Natural killer cell (primary cell): Measurements from ENCODE around the gene AHDC1. TPM values are rescaled to one million over a fixed set of nuclear protein-coding genes. Genes with fewer than 3 reads are reported as not detected.
A peak's percentile ranks its signal among the peaks of the same experiment; 100 is the strongest.

Source experiments
- ATAC-seq, 3 donors: fragments of 150-1000 bp in 2 of 3; fragments of 200-7000 bp in 1 of 3; cut with Tn5 transposase; 1 replicate in 1 of 3; 2 replicates in 2 of 3; pipeline ENCODE4 v1.10.0; 2021; ENCODE audit warnings: mild to moderate bottlenecking in 2 of 3, moderate library complexity in 2 of 3
- DNase-seq, 2 donors: peaks; one replicate each; pipeline versions ENCODE4 v3.0.0 to v3.0.0-alpha.2; 2013 to 2021; ENCODE audit warnings: mixed read lengths in 1 of 2
- H3K27ac ChIP-seq: one replicate; pipeline ENCODE4 v1.5.1; 2013; ENCODE audit warnings: mild to moderate bottlenecking, low read length
- H3K27me3 ChIP-seq: one replicate; pipeline ENCODE4 v1.6.1; 2013; ENCODE audit warnings: low read length; ENCODE audit not compliant: control insufficient read depth, insufficient read depth
- H3K36me3 ChIP-seq: one replicate; pipeline ENCODE4 v1.6.1; 2013; ENCODE audit warnings: low read length; ENCODE audit not compliant: control insufficient read depth, insufficient read depth
- H3K4me1 ChIP-seq: one replicate; pipeline ENCODE4 v1.6.1; 2013; ENCODE audit warnings: low read length; ENCODE audit not compliant: control insufficient read depth, insufficient read depth
- H3K4me3 ChIP-seq: one replicate; pipeline ENCODE4 v1.5.1; 2013; ENCODE audit warnings: low read length
- H3K9me3 ChIP-seq: one replicate; pipeline ENCODE4 v1.6.1; 2013; ENCODE audit warnings: low read length; ENCODE audit not compliant: control insufficient read depth, insufficient read depth
- H3K27ac Mint-ChIP-seq, 2 donors: one replicate each; pipeline ENCODE4 v1.8.0; 2022; ENCODE audit warnings: mild to moderate bottlenecking in 2 of 2, mixed read lengths in 2 of 2, moderate library complexity in 1 of 2
- H3K27me3 Mint-ChIP-seq, 2 donors: one replicate each; pipeline ENCODE4 v1.8.0; 2022; ENCODE audit warnings: low read depth in 2 of 2, mixed read lengths in 2 of 2
- H3K36me3 Mint-ChIP-seq: one replicate; pipeline ENCODE4 v1.8.0; 2022; ENCODE audit warnings: mixed read lengths
- H3K4me1 Mint-ChIP-seq, 2 donors: one replicate each; pipeline ENCODE4 v1.8.0; 2022; ENCODE audit warnings: mixed read lengths in 2 of 2
- H3K4me3 Mint-ChIP-seq: one replicate; pipeline ENCODE4 v1.8.0; 2022; ENCODE audit warnings: mild to moderate bottlenecking, moderate library complexity, mixed read lengths
- H3K9me3 Mint-ChIP-seq, 2 donors: one replicate each; pipeline ENCODE4 v1.8.0; 2022; ENCODE audit warnings: mixed read lengths in 2 of 2
- WGBS: methylation state at CpG from one replicate; pipeline ENCODE4 v1.1.7; 2013; ENCODE audit warnings: missing lambda C conversion rate; ENCODE audit not compliant: insufficient coverage; 5-methylcytosine and 5-hydroxymethylcytosine counted together
- intact Hi-C: fragments of 100-400 bp; cut with micrococcal nuclease; formaldehyde crosslinking; loops from one replicate; pipeline ENCODE4 v1.14.2; 2022
- total RNA-seq, 4 donors: library from RNA; stranded (reverse); fragments of 120-200 nt in 1 of 4; gene quantifications; one replicate each; pipeline versions ENCODE4 v1.2.3 to v1.2.4, GENCODE V29; 2013 to 2022
- TF ChIP-seq, protein P1 (sequence below): fragments of 200-600 bp; IDR thresholded peaks from one replicate; pipeline ENCODE4 v1.8.0; 2022; ENCODE audit warnings: antibody characterized with exemption

AHDC1 gene
- total RNA-seq, 3 donors from 2014 or later (not counting 1 experiment from before 2014, with no cell fraction given), result 39.6 to 67.0 (median 47.0) TPM

DNA sequence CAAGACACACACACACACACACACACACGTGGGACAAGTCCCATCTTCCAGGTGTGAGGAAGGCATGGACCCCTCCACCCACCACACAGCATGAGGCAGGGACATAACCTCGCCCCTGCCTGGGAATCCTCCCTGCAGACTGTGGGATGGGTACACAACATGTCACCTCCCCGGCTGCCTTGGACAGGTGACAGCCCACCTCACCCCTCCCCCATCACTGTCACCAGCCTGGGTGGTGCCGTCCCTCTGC, 40.7 kb downstream of the AHDC1 start:
- DNase-seq (no peak), ATAC-seq (no peak)
- Mint-ChIP-seq H3K27ac (peak overlapping the region in 1 of 2 donors; percentile 80), H3K36me3 (no peaks in the 10 kb centered on the region), H3K4me3 (no peak overlapping the region), H3K4me1 (peaks cover 64 to 68% of the 10 kb centered on the region in 2 donors), H3K27me3 (no peaks in the 10 kb centered on the region), H3K9me3 (no peaks in the 10 kb centered on the region)
- WGBS, result 48% methylated on average over 4 of the region's 4 CpGs
- no peak overlapping the region for H3K4me3 ChIP-seq
- intact Hi-C loops, result no loop called here
- TF ChIP-seq, protein P1, sequence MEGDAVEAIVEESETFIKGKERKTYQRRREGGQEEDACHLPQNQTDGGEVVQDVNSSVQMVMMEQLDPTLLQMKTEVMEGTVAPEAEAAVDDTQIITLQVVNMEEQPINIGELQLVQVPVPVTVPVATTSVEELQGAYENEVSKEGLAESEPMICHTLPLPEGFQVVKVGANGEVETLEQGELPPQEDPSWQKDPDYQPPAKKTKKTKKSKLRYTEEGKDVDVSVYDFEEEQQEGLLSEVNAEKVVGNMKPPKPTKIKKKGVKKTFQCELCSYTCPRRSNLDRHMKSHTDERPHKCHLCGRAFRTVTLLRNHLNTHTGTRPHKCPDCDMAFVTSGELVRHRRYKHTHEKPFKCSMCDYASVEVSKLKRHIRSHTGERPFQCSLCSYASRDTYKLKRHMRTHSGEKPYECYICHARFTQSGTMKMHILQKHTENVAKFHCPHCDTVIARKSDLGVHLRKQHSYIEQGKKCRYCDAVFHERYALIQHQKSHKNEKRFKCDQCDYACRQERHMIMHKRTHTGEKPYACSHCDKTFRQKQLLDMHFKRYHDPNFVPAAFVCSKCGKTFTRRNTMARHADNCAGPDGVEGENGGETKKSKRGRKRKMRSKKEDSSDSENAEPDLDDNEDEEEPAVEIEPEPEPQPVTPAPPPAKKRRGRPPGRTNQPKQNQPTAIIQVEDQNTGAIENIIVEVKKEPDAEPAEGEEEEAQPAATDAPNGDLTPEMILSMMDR, result no peak
- H3K9me3 ChIP-seq, result no peaks in the 10 kb centered on the region
- no peaks in the 10 kb centered on the region for H3K27me3 ChIP-seq
- H3K36me3 ChIP-seq, result peaks cover 2% of the 10 kb centered on the region
- H3K27ac ChIP-seq, result no peak overlapping the region
- peaks cover 50% of the 10 kb centered on the region for H3K4me1 ChIP-seq

DNA sequence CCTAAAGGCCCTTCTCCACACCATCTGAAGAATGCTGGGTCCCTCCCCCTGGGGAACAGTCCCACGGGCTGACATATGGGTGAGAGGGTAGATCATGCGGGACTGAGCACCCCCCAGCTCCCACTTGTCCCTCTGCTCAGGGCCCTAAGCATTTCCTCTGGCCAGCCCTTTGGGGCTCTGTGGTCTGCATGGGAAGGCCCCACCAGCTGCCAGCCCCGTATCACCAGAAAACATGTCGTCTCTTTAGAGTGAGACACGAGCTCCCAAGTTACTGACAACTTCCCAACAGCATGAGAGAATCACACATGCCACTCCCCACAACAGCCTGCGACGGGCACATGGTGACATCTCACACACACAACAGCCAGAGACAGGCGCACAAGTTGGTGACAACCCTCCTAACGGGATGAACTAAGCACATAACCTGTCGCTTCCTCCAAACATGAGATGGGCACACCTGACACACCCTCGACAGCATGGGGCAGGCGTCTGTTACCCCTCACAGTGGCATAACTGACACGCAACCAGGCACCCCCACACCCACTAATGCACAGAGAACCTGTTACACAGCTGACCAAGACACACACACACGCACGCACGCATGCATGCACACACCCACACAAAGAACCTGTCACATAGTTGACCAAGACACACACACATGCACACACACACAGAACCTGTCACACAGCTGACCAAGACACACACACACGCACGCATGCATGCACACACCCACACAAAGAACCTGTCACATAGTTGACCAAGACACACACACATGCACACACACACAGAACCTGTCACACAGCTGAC, 41.2 kb downstream of the AHDC1 start:
- WGBS, result 64% methylated on average over 17 of the region's 18 CpGs
- Histone ChIP-seq H3K4me1 (peaks cover 47% of the 10 kb centered on the region), H3K27me3 (no peaks in the 10 kb centered on the region), H3K27ac (no peak overlapping the region), H3K4me3 (no peak overlapping the region), H3K9me3 (no peaks in the 10 kb centered on the region), H3K36me3 (peaks cover 7% of the 10 kb centered on the region)
- ATAC-seq, result peak in 2 of 3 donors; percentile 33 to 45
- Mint-ChIP-seq H3K27ac (peak overlapping the region; percentile 41 to 80), H3K36me3 (no peaks in the 10 kb centered on the region), H3K4me1 (peaks cover 61 to 65% of the 10 kb centered on the region in 2 donors), H3K9me3 (no peaks in the 10 kb centered on the region), H3K27me3 (no peaks in the 10 kb centered on the region), H3K4me3 (peak overlapping the region; percentile 58)
- DNase-seq, result no peak
- TF ChIP-seq, protein P1, result no peak
- intact Hi-C loops, result no loop called here

DNA sequence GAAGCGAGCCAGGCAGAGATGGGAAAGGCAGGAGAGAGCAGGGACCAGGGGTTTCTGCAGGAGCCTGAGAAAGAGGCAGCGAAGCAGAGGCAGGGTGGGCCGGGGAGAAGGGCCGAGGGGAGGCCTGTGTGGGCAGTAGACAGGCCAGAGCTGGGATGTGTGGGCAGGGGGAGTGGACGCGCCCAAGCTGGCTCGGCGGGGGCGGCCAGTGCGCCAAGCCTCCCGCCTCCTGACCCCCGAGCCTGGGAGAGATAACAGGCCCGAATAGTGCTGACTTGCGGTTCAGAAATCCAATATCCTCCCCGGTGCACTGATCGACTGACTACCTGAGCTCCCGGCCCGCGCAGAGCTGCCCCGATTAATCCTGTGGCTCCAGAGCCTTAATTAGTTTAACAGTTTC, 41.9 kb downstream of the AHDC1 start:
- Histone ChIP-seq H3K27me3 (no peaks in the 10 kb centered on the region), H3K4me1 (peaks cover 49% of the 10 kb centered on the region), H3K9me3 (no peaks in the 10 kb centered on the region), H3K4me3 (no peak overlapping the region), H3K36me3 (peaks cover 9% of the 10 kb centered on the region), H3K27ac (no peak overlapping the region)
- peaks cover 65 to 66% of the 10 kb centered on the region in 2 donors for H3K4me1 Mint-ChIP-seq
- intact Hi-C loops, result no loop called here
- no peak overlapping the region for H3K4me3 Mint-ChIP-seq
- no peaks in the 10 kb centered on the region for H3K9me3 Mint-ChIP-seq
- 91% methylated on average over 20 of the region's 20 CpGs for whole genome bisulfite sequencing
- TF ChIP-seq, protein P1, result no peak
- H3K36me3 Mint-ChIP-seq, result no peaks in the 10 kb centered on the region
- DNase-seq (no peak), ATAC-seq (no peak)
- peak overlapping the region; percentile 41 to 80 for H3K27ac Mint-ChIP-seq
- no peaks in the 10 kb centered on the region for H3K27me3 Mint-ChIP-seq
